GM19023 (cell line): ENCODE measurements around the gene MAP2K7.
"Not testable (repeated sequence)": the region's sequence is repeated elsewhere in the genome, so short reads cannot be mapped to it uniquely, and the experiment has no call there.

Experiments used
- ATAC-seq: cut with Tn5 transposase; IDR thresholded peaks from one replicate; pipeline ENCODE4 v1.9.1; 2021; ENCODE audit warnings: mild to moderate bottlenecking, moderate library complexity; ENCODE audit not compliant: unreplicated experiment

Gene MAP2K7

DNA sequence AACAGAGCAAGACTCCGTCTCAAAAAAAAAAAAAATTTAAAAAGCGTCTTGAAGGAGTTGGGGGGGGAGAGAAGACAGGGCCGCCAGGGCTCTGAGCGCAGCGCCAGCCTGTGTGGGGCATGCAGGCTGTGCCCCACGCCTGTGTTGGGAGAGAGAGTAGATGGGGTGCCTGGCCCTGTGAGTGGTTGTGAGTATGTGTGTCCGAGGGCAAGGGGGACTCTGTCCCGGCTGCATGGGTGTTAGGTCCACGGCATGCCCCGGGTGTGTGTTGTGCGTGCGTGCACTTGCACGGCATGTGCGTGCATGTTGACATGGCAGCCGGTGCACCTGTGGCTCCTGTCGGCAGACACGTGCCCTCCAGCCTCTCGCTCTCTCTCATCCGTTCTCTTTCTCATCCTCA lies 3.4 kb downstream of the MAP2K7 start:
- ATAC-seq, result no peak

DNA sequence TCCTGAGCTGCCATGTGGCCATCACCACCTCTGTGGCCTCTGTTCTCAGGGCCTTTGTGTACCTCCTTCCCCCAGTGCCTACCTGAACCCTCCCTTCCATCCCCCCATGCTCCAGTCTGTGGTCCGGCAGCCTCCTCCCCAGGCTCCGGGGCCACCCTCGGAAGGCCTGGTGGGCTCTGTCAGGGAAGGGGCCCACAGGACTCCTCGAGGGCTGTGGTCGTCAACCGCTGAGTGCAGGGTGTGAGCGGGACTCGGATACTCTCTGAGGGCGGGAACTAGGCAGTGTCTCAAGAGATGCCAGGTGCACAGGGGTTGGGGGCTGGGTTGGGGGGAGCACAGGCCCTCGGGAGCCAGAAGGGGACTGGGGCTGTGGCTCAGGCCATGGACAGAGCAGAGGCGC lies 3.9 kb downstream of the MAP2K7 start:
- no peak for ATAC-seq

DNA sequence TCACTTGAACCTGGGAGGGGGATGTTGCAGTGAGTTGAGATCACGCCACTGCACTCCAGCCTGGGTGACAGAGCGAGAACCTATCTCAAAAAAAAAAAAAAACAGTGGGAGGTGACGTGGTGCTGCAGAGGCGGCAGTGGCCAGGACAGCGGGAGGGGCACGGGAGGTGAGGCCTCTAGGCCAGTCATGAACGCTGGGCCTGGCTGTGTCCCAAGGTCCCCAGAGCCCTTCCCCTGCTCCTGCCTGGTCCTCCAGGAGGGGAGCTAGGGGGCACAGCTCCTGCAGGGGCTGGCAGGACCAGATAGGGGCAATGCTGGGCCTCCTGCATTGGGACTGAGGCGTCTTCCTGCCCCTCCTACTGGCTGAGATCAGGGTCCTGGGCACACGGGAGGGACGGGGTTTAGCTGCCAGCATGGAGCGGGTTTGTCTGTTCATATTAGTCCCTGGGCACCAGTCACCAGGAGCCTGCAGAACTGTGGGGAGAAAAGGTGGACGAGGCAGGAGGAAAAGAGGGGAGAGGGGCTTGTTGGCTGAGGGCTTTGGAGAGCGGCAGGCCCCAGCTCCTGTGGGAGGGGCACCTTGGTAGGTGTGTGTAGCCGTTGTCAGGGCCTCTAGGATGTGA lies 4.5 kb downstream of the MAP2K7 start:
- ATAC-seq, result no peak

GRCh38 chr19:7908742-7909461 lies 5.2 kb downstream of the MAP2K7 start:
- no peak for ATAC-seq

DNA sequence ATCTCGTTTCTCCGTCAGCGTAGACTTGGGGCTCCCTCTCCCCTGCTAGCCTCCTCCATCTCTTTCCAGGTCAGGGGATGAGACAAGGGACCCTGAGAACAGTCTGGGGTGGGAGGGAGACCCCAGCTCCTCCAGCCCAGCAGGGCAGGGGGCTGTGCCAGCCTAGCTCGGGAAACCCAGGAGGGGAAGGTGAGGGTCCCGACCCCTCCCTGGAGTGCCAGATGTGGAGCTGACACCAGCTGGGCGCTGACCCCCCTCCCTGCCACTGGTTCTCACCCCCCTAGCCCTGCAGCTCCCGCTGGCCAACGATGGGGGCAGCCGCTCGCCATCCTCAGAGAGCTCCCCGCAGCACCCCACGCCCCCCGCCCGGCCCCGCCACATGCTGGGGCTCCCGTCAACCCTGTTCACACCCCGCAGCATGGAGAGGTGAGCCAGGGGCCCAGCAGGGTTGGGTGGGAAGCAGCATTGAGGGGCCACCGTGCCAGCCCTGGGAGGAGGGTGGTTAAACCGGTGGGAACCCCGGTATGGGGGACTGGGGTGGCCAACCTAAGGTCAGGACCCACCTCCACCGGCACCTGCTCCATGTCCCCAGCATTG lies 5.9 kb downstream of the MAP2K7 start:
- no peak for ATAC-seq

DNA sequence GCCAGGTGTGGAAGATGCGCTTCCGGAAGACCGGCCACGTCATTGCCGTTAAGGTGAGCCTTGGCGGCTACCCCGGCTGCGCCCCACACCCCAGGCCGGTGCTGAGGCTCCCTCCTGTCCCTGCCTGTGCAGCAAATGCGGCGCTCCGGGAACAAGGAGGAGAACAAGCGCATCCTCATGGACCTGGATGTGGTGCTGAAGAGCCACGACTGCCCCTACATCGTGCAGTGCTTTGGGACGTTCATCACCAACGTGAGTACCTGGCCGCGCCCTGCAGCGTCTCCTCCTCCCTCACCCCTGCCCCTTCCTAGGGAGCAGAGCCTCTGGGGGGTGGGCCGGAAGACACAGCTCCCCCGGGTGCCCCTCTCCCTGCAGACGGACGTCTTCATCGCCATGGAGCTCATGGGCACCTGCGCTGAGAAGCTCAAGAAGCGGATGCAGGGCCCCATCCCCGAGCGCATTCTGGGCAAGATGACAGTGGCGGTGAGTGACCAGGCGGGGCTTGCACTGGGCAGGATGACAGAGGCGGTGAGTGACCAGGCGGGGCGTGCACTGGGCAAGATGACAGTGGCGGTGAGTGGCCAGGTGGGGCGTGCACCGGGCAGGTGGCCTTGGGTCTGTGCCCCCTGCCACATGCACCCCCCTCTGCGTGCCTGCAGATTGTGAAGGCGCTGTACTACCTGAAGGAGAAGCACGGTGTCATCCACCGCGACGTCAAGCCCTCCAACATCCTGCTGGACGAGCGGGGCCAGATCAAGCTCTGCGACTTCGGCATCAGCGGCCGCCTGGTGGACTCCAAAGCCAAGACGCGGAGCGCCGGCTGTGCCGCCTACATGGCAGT lies 6.9 kb downstream of the MAP2K7 start:
- ATAC-seq, result no peak

GRCh38 chr19:7911508-7912143 lies 7.9 kb downstream of the MAP2K7 start:
- no peak for ATAC-seq

- ATAC-seq, result no peak
Measured at GRCh38 chr19:7912144-7912696, 8.5 kb downstream of the MAP2K7 start.

DNA sequence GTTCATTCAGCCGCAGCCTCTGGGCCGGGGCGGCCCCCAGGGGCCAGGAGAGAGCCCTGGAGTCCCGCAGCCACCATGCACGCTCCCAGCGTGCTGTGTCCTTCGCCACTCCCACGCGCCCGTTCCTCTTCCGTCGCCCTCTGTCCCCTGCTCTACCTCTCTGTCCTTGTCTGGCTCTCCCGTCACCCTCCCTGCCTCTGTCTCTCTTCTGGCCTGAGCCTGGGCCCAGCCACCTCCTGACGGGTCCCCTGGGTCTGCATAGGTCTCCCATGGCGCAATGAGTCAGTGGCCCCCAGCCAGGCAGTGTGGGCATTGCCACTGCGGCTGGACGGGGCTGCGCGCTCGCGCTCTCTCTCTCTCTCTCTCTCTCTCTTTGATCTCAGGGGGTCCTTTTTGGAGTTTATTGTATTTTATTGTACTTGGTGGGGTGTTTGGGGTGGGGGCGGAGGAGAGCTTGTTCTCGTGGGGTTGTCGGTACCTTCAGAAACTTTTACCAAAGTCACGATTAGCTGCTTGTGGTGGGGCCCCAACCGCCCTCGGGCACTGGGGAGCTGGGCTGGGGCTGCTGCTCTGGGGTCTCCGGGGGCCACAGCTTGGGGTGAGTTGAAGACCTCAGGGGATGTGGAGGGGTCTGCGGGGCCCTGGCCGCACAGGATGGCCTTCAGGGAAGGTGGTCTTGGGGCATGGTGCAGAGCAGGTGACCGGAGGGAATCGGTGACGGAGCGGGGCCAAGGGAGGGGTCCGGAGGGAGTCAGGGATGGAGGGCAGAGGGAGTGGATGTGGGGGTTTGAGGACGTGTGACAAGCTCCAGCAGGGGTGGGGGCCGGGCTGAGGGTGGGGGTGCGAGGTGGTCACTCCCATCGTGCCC lies 9.3 kb downstream of the MAP2K7 start:
- ATAC-seq, result no peak

DNA sequence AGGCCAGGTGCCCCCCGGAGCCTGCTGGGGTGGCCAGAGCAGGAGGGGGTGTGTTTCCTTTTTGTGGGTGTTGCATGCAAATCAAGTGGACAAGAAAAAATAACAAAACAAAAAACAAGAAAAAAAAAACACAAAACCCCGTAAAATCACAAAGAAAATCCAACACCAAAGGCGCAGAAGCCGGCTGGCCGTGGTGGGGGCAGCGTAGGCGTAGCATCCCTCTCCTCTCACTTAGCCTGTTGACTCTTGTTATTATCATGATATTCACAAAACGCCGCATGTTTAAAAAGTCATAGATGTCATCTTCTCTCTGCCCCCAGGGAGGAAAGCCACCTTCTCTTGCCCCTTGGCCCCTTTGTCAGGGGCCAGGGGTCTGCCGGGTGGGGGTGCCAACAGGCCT lies 10.0 kb downstream of the MAP2K7 start:
- no peak for ATAC-seq

GRCh38 chr19:7914099-7914498 lies 10.4 kb downstream of the MAP2K7 start:
- no peak for ATAC-seq

- no peak for ATAC-seq
Measured at GRCh38 chr19:7914598-7915045, 10.9 kb downstream of the MAP2K7 start, which contains the start of gene TGFBR3L. TGFBR3L (plus strand) TSS chr19:7914830.

DNA sequence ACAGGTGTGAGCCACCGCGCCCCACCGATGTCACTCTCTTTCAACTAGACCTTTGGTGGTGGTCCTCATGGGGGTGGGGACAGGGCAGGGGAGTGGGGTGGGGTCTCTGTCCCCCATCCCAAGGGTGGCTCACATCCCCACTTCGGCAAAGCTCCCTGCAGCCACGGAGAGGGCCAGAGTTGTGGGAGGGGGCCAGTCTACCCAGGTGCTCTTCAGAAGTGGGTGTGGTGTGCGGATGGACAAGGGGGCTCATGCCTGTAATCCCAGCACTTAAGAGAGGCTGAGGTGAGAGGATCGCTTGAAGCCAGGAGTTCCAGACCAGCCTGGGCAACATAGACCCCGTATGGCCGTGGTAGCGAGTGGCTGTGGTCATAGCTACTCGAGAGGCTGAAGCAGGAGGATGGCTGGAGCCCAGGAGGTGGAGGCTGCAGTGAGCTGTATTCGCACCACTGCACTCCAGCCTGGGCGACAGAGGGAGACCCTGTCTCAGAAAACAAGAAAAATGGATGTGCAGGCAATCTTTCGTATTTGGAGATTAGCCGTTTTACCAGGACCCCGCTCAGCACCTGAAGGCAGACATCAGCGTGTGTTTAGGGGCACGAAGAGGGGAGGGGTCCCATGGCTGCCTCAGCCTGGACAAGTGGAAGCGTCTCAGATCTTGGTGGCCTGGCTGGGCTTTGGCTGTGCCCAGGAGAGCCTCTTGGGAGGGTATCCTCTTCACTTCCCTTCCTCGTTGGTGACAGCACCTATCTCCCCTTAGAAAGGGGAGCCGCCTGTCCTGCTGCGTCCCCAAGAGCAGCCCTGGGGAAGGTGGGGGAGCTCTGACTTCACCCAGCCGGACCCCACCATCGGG lies 11.8 kb downstream of the MAP2K7 start:
- ATAC-seq, result no peak

DNA sequence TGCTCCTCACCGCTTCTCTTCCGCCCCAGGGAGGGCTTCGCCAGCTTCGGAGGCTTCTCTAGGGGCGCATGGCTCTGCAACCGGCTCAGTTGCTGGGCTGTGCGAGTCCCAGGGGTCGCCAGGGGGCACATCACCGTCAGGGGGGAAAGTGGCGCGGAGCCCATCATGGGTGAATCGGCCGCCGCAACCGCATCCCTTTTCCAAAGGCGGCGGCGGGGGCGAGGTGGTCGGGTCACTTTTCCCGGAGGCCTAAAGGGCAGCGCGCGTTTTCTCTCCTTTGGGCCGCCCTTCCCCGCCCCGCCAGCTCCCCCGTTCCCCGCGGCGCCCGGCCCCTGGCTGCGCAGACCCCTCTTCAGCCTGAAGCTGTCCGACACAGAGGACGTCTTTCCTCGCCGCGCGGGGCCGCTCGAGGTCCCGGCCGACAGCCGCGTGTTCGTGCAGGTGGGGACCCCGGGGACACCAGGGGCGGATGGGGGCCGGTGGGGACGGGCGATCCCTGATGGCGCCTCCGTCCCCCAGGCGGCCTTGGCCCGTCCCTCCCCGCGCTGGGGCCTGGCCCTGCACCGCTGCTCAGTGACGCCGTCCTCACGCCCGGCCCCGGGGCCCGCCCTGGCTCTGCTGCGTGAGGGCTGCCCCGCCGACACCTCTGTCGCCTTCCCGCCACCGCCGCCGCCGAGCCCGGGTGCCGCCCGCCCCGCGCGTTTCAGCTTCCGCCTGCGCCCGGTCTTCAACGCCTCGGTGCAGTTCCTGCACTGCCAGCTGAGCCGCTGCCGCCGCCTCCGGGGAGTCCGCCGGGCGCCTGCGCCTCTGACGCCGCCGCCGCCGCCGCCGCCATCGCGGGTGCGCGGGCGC lies 12.7 kb downstream of the MAP2K7 start:
- ATAC-seq, result no peak

DNA sequence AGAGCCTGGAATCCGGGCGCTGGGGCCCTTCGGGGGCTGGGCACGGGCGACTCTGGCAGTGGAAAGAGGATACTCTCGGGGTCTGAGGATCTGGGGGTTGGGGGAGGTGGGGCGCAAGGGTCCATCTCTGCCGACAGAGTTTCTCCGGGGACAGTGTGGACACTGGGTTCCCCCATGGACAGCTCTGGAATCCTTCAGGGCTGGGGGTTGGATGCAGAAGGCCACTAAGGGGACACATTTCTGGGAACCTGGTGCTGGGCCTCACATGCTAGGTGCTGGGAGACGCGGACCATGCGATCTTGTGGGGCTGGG lies 13.2 kb downstream of the MAP2K7 start:
- ATAC-seq, result no peak

GRCh38 chr19:7917267-7918061 lies 13.8 kb downstream of the MAP2K7 start:
- no peak for ATAC-seq

- not testable (repeated sequence) for ATAC-seq
Measured at GRCh38 chr19:7918062-7918614, 14.5 kb downstream of the MAP2K7 start.
